Activated naive CD4-positive, alpha-beta T cell treated with anti-CD3 and anti-CD28 coated beads for 36 hours (primary cell): Measurements from ENCODE around the gene SPAG5. TPM values are rescaled to one million over a fixed set of nuclear protein-coding genes. Genes with fewer than 3 reads are reported as not detected.
A peak's percentile ranks its signal among the peaks of the same experiment; 100 is the strongest.

Experiments used
- CTCF ChIA-PET: fragments of 350-600 bp; sonication (Branson Sonifier 250); formaldehyde crosslinking; loops from one replicate; lab custom pipeline; 2021; ENCODE audit warnings: antibody characterized with exemption; lab: Charles Lee
- DNase-seq: peaks from one replicate; pipeline ENCODE4 v3.0.0-alpha.2; 2020
- H3K27ac Mint-ChIP-seq: one replicate; pipeline ENCODE4 v1.8.0; 2021; ENCODE audit warnings: mild to moderate bottlenecking, mixed read lengths
- H3K27me3 Mint-ChIP-seq: one replicate; pipeline ENCODE4 v1.8.0; 2021; ENCODE audit warnings: low read depth, mixed read lengths
- H3K36me3 Mint-ChIP-seq: one replicate; pipeline ENCODE4 v1.8.0; 2021; ENCODE audit warnings: low read depth, mixed read lengths
- H3K4me1 Mint-ChIP-seq: one replicate; pipeline ENCODE4 v1.8.0; 2021; ENCODE audit warnings: low read depth, mixed read lengths
- H3K4me3 Mint-ChIP-seq: one replicate; pipeline ENCODE4 v1.8.0; 2021; ENCODE audit warnings: mild to moderate bottlenecking, moderate library complexity, mixed read lengths
- H3K9me3 Mint-ChIP-seq: one replicate; pipeline ENCODE4 v1.8.0; 2021; ENCODE audit warnings: mixed read lengths
- intact Hi-C: fragments of 100-400 bp; cut with micrococcal nuclease; formaldehyde crosslinking; loops from one replicate; pipeline ENCODE4 v1.15.1; 2023
- total RNA-seq, 2 experiments: library from RNA; stranded (reverse); gene quantifications; one replicate each; pipeline ENCODE4 v1.2.3, GENCODE V29; 2021

Gene SPAG5
- total RNA-seq, 2 experiments from 2014 or later, result 210 to 216 TPM

GRCh38 chr17:28548417-28549130, 50.3 kb downstream of the SPAG5 start:
- intact Hi-C loops, result loop anchor here (1.0 to 10.0 kb wide), 8 partner anchors 23 to 294 kb away; partner anchors contain the start of genes BLTP2, IFT20, PIGS and SARM1
- no peak overlapping the region for H3K4me3 Mint-ChIP-seq
- peaks cover 46% of the 10 kb centered on the region for H3K4me1 Mint-ChIP-seq

GRCh38 chr17:28547623-28548416, 51.0 kb downstream of the SPAG5 start:
- CTCF ChIA-PET, result interaction anchor here (0.6 to 6.7 kb wide), 16 partner anchors 9 to 190 kb away, joined by 3 to 51 read pairs (median 4); partner anchors contain the start of genes ALDOC, PIGS and POLDIP2
- intact Hi-C loops, result loop anchor here (1.0 to 10.0 kb wide), 4 partner anchors 53 to 293 kb away; partner anchors contain the start of genes SARM1 and VTN
- Mint-ChIP-seq H3K36me3 (peaks cover 2% of the 10 kb centered on the region), H3K27me3 (no peaks in the 10 kb centered on the region), H3K27ac (peak overlapping the region; percentile 86), H3K4me3 (no peak overlapping the region), H3K4me1 (peaks cover 44% of the 10 kb centered on the region), H3K9me3 (no peaks in the 10 kb centered on the region)
- peak; percentile 84 for DNase-seq

More at GRCh38 chr17:28548417-28549130, 50.3 kb downstream of the SPAG5 start:
- CTCF ChIA-PET, result interaction anchor here (0.6 to 6.7 kb wide), 15 partner anchors 10 to 213 kb away, joined by 3 to 51 read pairs (median 4); partner anchors contain the start of genes ALDOC, IFT20, PIGS and POLDIP2
- DNase-seq, result no peak
- Mint-ChIP-seq H3K27ac (peak overlapping the region; percentile 94), H3K36me3 (peaks cover 4% of the 10 kb centered on the region), H3K9me3 (no peaks in the 10 kb centered on the region), H3K27me3 (no peaks in the 10 kb centered on the region)

- DNase-seq, result no peak
- H3K27me3 Mint-ChIP-seq, result no peaks in the 10 kb centered on the region
- H3K36me3 Mint-ChIP-seq, result no peaks in the 10 kb centered on the region
- no peaks in the 10 kb centered on the region for H3K9me3 Mint-ChIP-seq
- H3K27ac Mint-ChIP-seq, result peak overlapping the region; percentile 59
- H3K4me1 Mint-ChIP-seq, result peaks cover 42% of the 10 kb centered on the region
- H3K4me3 Mint-ChIP-seq, result no peak overlapping the region
- CTCF ChIA-PET, result interaction anchor here (0.7 to 6.7 kb wide), 10 partner anchors 10 to 53 kb away, joined by 3 to 51 read pairs (median 4); partner anchors contain the start of genes ALDOC and PIGS
- intact Hi-C loops, result loop anchor here (5.0 to 10.0 kb wide), 2 partner anchors 175 to 292 kb away; partner anchors contain the start of genes SARM1 and VTN
Measured at GRCh38 chr17:28547096-28547622, 51.7 kb downstream of the SPAG5 start.

- H3K36me3 Mint-ChIP-seq, result no peaks in the 10 kb centered on the region
- H3K4me1 Mint-ChIP-seq, result peaks cover 34% of the 10 kb centered on the region
- no peak overlapping the region for H3K27ac Mint-ChIP-seq
- no peaks in the 10 kb centered on the region for H3K9me3 Mint-ChIP-seq
- H3K27me3 Mint-ChIP-seq, result no peaks in the 10 kb centered on the region
- no peak for DNase-seq
- CTCF ChIA-PET, result interaction anchor here (1.3 to 6.7 kb wide), 2 partner anchors 9 to 52 kb away, joined by 7 to 51 read pairs; no protein-coding TSS in a partner anchor
- intact Hi-C loops, result loop anchor here (5.0 to 10.0 kb wide), 2 partner anchors 174 to 291 kb away; partner anchors contain the start of genes SARM1 and VTN
- H3K4me3 Mint-ChIP-seq, result no peak overlapping the region
Measured at GRCh38 chr17:28545787-28546415, 52.9 kb downstream of the SPAG5 start.

- intact Hi-C loops, result loop anchor here (5.0 to 10.0 kb wide), 2 partner anchors 173 to 290 kb away; partner anchors contain the start of genes SARM1 and VTN
- no peak for DNase-seq
- no peak overlapping the region for H3K4me3 Mint-ChIP-seq
- no peaks in the 10 kb centered on the region for H3K9me3 Mint-ChIP-seq
- peaks cover 26% of the 10 kb centered on the region for H3K4me1 Mint-ChIP-seq
- no peaks in the 10 kb centered on the region for H3K27me3 Mint-ChIP-seq
- H3K36me3 Mint-ChIP-seq, result no peaks in the 10 kb centered on the region
- no peak overlapping the region for H3K27ac Mint-ChIP-seq
- CTCF ChIA-PET, result no interaction called here
Measured at GRCh38 chr17:28545141-28545503, 53.7 kb downstream of the SPAG5 start.

GRCh38 chr17:28544402-28545140, 54.3 kb downstream of the SPAG5 start:
- intact Hi-C loops, result loop anchor here (5.0 to 10.0 kb wide), 2 partner anchors 172 to 290 kb away; partner anchors contain the start of genes SARM1 and VTN
- H3K4me3 Mint-ChIP-seq, result no peak overlapping the region
- H3K36me3 Mint-ChIP-seq, result no peaks in the 10 kb centered on the region
- CTCF ChIA-PET, result no interaction called here
- no peak for DNase-seq
- no peaks in the 10 kb centered on the region for H3K27me3 Mint-ChIP-seq
- no peak overlapping the region for H3K27ac Mint-ChIP-seq
- no peaks in the 10 kb centered on the region for H3K9me3 Mint-ChIP-seq
- H3K4me1 Mint-ChIP-seq, result peaks cover 21% of the 10 kb centered on the region

- H3K9me3 Mint-ChIP-seq, result no peaks in the 10 kb centered on the region
- H3K36me3 Mint-ChIP-seq, result no peaks in the 10 kb centered on the region
- H3K27me3 Mint-ChIP-seq, result no peaks in the 10 kb centered on the region
- DNase-seq, result no peak
- CTCF ChIA-PET, result interaction anchor here (0.6 to 1.9 kb wide), 12 partner anchors 21 to 162 kb away, joined by 3 to 13 read pairs (median 4); no protein-coding TSS in a partner anchor
- no peaks in the 10 kb centered on the region for H3K4me1 Mint-ChIP-seq
- no peak overlapping the region for H3K4me3 Mint-ChIP-seq
- no peak overlapping the region for H3K27ac Mint-ChIP-seq
- intact Hi-C loops, result loop anchor here (10.0 kb wide), 1 partner anchor 287 kb away; no protein-coding TSS in a partner anchor
Measured at GRCh38 chr17:28541439-28541838, 57.4 kb downstream of the SPAG5 start.

- no peaks in the 10 kb centered on the region for H3K9me3 Mint-ChIP-seq
- no peaks in the 10 kb centered on the region for H3K27me3 Mint-ChIP-seq
- intact Hi-C loops, result loop anchor here (1.0 to 10.0 kb wide), 2 partner anchors 46 to 285 kb away; no protein-coding TSS in a partner anchor
- no peaks in the 10 kb centered on the region for H3K4me1 Mint-ChIP-seq
- H3K4me3 Mint-ChIP-seq, result no peak overlapping the region
- CTCF ChIA-PET, result interaction anchor here (0.6 to 1.9 kb wide), 10 partner anchors 30 to 136 kb away, joined by 3 to 13 read pairs (median 4); no protein-coding TSS in a partner anchor
- no peak overlapping the region for H3K27ac Mint-ChIP-seq
- DNase-seq, result no peak
- H3K36me3 Mint-ChIP-seq, result no peaks in the 10 kb centered on the region
Measured at GRCh38 chr17:28540231-28540630, 58.6 kb downstream of the SPAG5 start.

- Mint-ChIP-seq H3K27me3 (no peaks in the 10 kb centered on the region), H3K27ac (no peak overlapping the region), H3K36me3 (no peaks in the 10 kb centered on the region), H3K4me1 (no peaks in the 10 kb centered on the region), H3K4me3 (no peak overlapping the region), H3K9me3 (no peaks in the 10 kb centered on the region)
- no peak for DNase-seq
- CTCF ChIA-PET, result interaction anchor here (0.8 to 1.9 kb wide), 4 partner anchors 11 to 74 kb away, joined by 3 to 7 read pairs (median 4); no protein-coding TSS in a partner anchor
- intact Hi-C loops, result no loop called here
Measured at GRCh38 chr17:28538296-28538895, 60.4 kb downstream of the SPAG5 start.

- Mint-ChIP-seq H3K9me3 (no peaks in the 10 kb centered on the region), H3K4me1 (no peaks in the 10 kb centered on the region), H3K36me3 (no peaks in the 10 kb centered on the region), H3K27me3 (no peaks in the 10 kb centered on the region), H3K27ac (no peak overlapping the region), H3K4me3 (no peak overlapping the region)
- no peak for DNase-seq
- intact Hi-C loops, result no loop called here
- CTCF ChIA-PET, result interaction anchor here (0.9 to 1.9 kb wide), 6 partner anchors 8 to 121 kb away, joined by 3 to 7 read pairs (median 4); no protein-coding TSS in a partner anchor
Measured at GRCh38 chr17:28537219-28537610, 61.6 kb downstream of the SPAG5 start.
